ENCODE data around the gene DIAPH1.
A peak's percentile ranks its signal among the peaks of the same experiment; 100 is the strongest.
"Not testable (repeated sequence)": the region's sequence is repeated elsewhere in the genome, so short reads cannot be mapped to it uniquely, and the experiment has no call there.

The DIAPH1 gene

DNA sequence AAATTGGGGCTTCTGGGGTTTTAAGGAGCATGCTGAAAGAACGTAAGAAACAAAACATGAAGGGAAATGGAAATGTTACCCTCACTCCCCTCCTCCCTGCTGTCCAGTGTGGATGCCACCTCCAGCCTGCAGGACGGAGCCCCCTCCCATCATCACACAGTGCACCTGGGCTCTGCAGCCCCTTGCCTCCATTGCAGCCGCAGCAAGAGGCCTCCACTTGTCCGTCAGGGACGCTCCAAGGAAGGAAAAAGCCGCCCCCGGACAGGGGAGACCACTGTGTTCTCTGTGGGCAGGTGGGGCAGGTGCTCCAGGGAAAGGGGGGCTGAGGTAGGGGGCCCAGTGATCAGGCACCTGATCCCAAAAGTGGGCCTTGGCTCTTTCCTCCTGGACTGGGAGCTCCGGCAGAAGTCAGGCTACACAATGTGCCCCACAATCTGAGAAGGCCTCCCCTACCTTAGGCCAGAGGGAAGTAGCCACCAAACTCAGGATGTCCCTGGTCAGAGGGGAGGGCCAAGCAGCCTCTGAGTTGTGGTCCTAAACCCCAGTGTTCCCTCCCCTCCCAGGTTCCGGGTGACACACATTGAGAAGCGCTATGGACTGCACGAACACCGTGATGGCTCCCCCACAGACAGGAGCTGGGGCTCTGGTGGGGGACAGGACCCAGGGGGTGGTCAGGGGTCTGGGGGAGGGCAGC lies 20.7 kb upstream of the DIAPH1 start:
- no peak for DNase-seq

- no peak for DNase-seq
Observed at GRCh38 chr5:141638771-141639170, 20.0 kb upstream of the DIAPH1 start.

DNA sequence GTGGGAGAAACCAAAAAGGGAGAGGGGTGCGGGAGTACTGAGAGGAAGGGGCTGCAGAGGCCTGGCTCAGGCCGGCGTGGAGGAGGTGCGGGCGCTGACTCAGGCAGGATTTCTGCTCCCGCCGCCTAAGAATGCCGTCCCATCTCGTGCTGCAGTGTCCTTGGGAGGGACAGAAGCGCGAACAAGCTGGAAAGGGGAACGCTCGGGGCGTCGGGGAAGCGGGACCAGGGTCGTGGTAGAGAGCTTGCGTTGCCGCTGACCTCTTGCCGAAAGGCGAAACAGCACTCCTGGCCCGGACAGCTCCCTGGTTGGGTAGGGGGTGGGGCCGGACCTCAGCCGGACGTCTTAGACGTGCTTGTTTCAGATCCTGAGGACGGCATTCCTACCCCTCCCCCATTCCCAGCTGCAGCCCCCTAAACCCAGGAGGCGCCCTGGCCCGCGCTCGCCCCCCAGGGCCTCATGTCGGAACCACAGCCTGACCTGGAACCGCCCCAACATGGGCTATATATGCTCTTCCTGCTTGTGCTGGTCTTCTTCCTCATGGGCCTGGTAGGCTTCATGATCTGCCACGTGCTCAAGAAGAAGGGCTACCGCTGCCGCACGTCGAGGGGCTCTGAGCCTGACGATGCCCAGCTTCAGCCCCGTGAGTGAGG lies 19.1 kb upstream of the DIAPH1 start:
- peak; percentile 72 for DNase-seq

DNA sequence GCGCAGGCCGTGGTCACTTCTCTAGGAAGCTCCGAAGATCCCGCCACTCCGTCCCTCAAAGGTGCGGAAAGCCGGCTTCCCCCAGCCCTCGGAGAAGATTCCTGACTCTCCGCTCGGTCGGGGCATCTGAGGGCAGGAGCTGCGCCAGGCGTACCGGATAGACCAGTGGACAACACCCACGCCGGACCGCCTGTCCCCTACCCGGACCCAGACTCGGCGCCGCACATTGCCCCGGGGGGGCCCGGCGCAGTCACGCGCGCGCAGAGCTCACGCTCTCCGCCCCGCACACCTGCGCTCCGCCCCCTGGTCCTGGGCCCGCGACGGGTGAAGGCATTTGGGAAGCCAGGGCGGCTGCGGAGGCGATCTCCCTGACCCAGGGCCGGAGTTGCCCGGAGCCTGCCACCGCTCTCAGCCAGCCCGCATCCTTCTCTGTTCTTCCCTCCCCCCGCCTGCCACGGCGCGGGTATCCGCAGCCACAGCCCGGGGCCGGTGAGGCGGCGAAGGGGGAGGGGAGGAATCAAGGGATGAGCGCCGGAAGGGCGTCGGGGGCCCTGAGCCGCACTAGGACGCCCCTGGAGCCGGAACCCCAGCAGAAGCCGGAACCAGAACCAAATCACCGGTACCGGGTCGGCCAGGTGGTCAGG lies 18.4 kb upstream of the DIAPH1 start:
- DNase-seq: no peak

GRCh38 chr5:141636413-141637122 lies 17.8 kb upstream of the DIAPH1 start, which contains the start of the genes HDAC3 and RELL2:
HDAC3 (minus strand) TSS chr5:141636849; CDS start chr5:141636790, 59 bp downstream.
RELL2 (plus strand) TSS chr5:141636997; CDS start chr5:141638226, 1,229 bp downstream.
- DNase-seq: peak; percentile 95

DNA sequence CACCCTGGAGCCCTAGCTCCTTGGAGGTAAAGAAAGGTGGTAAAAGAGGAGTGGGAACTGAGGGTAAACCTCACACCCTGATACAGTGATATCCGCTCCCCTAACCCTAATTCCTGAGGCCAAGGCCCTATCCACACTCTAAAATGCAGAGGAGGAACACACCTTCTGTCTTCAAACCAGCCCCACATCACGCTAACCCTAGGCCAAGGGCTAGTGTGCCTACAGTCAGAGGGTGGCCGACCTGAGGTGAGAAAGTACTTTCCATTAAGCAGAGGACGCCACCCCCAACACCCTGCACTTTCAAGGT lies 17.3 kb upstream of the DIAPH1 start:
- no peak for DNase-seq

GRCh38 chr5:141635646-141636045 lies 16.8 kb upstream of the DIAPH1 start:
- no peak for DNase-seq

GRCh38 chr5:141634720-141635119 lies 15.9 kb upstream of the DIAPH1 start:
- no peak for DNase-seq

GRCh38 chr5:141633871-141634561 lies 15.2 kb upstream of the DIAPH1 start:
- DNase-seq: no peak

DNA sequence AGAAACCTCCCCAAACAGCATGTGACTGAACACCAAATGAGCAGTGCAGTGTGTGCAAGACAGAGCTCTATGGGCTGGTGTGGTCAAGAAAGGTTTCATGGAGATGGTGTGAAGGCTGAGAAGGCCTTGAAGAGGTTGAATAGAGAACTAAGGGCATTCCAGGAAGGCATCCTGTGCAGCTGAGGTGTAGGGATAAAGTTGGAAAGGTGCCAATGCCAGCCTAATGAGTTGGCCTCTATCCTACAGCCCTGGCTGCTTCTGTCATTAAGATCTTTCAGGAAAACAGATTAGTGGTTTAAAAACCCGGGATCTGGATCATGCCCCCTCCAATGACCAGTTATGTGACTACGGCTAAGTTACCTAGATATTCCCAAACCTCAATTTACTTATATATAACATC lies 13.8 kb upstream of the DIAPH1 start:
- DNase-seq: no peak

DNA sequence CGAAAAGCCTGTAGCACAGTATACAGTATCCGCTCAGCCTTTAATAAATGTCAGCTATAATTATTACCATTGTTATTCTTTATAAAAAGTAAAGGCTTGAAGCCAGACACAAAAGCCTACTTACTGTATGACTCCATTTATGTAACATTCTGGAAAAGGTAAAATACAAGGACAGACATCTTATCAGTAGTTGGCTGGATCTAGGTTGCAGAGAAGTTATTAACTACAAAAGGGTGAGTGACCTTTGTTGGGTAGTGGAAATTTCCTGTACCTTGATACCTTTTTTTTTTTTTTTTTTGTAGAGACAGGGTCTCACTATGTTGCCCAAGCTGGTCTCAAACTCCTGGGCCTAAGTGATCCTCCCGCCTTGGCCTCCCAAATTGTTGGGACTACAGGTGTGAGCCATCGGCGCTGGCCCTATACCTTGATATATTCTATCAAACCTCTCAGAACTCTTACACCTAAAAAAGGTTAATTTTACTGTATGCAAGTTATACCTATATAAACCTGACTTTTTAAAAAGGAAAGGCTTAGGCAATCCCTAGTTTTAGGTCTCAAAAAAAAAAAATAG lies 11.9 kb upstream of the DIAPH1 start:
- DNase-seq: no peak

GRCh38 chr5:141628175-141628788 lies 9.5 kb upstream of the DIAPH1 start:
- no peak for DNase-seq

DNA sequence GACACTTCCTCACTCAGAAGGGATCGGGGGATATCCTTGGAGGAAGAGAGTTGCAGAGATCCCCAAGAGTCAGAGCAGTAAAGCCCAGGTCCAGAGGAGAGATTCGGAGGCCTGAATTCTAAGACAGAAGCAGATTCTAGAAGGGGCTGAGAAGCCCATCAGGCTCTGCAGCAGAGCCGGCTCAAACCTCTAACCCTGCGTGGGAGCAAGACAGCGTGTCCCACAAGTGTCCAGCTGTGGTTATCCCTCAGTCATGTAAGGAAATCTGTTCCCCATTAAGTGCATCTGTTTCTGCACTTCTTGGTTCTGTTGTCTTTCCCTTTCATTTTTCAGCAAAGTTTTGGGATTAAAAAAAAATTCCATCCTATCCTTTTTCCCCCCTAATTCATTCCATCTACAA lies 4.8 kb upstream of the DIAPH1 start:
- DNase-seq: no peak

DNA sequence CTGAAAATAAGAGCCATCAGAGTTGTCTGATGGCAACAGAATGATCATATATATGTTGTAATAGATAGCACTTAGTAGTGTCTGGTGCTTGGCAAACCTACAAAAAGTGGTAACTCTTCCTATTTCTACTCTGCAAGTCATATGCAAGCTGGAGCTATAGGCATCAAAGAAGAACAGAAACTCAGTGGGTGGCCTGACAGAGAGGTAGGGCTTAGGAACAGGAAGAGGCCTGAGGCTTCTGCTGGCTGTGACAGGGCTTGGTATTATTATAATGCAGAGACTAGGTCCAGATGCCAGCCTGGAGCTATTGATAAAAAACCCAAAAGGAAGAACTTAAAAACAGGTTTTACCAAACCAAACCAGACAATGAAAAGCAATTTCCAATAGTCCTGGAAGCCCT lies 4.4 kb upstream of the DIAPH1 start:
- DNase-seq: no peak

DNA sequence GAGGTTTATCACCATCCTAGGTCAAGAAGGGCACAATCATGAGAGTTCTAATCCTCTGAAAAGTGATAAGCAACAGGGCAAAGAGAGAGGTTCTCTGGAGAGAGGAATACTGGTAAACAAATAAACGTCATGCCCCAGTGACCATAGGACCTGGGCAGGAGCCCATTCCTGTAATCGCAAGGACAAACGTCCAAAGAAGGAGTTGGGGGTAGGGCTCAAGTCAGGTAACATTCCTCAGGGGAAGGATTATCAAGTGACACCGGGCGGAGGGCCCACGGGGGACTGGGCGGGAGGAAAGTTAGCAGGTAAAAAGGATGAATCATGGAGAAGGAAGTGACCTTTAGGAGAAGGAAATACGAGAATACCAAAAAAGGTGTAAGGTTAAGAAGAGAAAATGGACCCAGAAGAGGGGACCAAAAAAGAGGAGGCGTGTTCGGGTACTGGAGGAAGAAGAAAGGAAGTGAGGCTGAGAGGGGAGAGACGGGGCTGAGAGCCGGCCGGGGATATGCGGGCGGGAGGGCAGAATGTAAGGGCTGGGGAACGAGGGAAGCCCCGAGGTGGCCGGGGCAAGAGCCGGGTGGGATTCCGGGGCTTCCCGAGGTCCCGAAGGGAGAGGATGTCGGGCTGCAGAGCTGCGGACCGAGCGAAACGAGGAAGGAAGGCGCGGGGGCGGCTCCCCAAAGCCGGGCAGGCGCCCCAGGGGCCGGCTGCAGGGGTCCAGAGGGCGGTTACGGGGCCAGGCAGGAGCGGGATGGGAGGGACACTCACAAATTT lies 583 bp downstream of the DIAPH1 start:
- no peak for DNase-seq

DNA sequence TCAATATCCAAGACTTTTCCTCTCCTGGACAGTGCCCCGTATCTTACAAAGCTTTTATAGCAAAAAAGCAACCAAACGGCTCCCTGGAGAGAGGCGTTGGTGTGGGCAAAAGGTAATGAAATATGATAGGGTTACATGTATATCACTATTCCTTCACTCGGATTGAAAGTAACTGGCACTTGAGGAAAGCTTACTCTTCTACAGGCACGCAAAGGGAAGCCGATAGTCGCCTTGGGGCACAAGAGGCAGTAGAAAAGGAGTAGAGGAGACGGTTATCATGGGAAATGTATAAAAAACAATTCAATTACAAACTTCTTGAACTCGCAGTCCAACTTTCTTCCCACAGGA lies 1.1 kb downstream of the DIAPH1 start:
- no peak for DNase-seq

DNA sequence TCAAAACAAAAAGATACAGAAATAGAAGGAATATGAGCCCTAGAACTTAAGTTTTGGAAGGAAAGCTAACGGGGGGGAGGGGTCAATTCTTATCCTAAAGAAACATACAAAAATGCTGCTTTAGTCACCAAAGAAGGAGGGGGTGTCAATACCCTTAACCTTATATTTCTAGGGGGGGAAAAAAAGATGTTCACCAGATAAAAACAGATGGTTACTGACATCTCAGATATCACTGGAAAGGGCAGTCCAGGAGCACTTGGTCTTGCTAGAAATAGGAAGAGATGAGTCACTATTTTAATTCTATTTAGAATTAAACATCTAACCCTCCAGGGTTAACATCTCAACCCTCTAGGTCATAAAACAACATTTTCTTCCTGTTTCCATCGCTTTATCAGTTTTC lies 1.7 kb downstream of the DIAPH1 start:
- no peak for DNase-seq

DNA sequence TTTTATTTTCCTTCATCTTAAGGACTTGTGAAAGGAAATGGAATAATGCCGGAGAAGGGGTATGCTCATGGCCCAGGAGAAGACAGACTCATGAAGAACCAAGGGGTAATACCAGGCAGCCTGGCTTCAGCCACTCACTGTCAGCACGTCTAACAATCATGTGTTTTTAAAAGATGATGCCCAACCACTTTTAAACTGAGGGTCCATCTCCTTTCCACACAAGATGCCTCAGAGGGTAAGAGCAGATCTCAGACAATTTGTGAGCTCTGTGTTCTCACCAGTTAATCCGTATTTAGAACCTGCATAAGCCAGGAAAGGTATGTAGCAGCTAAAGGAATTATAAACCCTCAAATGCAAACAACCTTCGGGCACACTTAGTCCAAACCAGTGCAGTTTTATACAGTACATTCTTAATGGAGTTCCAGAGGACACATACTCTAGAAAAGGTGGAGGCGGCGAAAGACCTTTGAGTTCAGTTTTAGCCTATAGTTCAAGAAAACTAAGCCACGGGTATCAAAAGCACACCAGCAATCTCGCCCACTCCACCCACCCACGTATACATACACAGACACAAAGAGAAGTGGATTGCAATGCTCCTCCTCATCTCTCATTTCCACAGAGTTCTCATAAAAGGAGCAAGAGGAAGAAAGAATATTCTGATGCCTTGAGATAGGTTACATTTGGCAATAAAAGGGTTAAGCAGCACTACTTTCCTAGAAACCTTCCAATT lies 2.6 kb downstream of the DIAPH1 start:
- no peak for DNase-seq

GRCh38 chr5:141613344-141613743 lies 5.5 kb downstream of the DIAPH1 start:
- no peak for DNase-seq

GRCh38 chr5:141611289-141611688 lies 7.5 kb downstream of the DIAPH1 start:
- no peak for DNase-seq

GRCh38 chr5:141609921-141610320 lies 8.9 kb downstream of the DIAPH1 start:
- DNase-seq: not testable (repeated sequence)

Measured in right forelimb (tissue), 1 donor.